ENCODE results near the gene ZBTB42.

Gene ZBTB42

GRCh38 chr14:104795781-104796686, 4.9 kb upstream of the ZBTB42 start:
- peak; percentile 35 for DNase-seq

DNA sequence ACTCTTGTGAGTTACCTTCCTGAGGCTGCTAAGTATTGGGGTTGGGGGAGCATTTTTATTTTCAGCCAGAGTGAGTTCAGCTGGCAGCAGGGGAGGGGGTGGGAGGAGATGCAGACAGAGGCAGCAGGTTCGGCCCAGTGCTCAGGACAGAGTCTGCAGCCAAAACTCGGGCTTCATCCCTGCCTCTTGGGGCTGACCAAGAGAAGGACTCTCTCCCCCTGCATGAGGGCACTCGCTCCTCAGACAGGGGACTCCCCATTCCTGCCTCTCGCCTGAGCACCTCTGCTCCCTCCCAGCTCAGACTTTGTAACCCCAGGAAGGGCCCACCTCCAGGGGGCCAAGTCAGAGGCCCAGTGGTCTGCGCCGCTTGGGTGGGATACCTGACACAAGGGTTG, 4.2 kb upstream of the ZBTB42 start:
- no peak for DNase-seq

DNA sequence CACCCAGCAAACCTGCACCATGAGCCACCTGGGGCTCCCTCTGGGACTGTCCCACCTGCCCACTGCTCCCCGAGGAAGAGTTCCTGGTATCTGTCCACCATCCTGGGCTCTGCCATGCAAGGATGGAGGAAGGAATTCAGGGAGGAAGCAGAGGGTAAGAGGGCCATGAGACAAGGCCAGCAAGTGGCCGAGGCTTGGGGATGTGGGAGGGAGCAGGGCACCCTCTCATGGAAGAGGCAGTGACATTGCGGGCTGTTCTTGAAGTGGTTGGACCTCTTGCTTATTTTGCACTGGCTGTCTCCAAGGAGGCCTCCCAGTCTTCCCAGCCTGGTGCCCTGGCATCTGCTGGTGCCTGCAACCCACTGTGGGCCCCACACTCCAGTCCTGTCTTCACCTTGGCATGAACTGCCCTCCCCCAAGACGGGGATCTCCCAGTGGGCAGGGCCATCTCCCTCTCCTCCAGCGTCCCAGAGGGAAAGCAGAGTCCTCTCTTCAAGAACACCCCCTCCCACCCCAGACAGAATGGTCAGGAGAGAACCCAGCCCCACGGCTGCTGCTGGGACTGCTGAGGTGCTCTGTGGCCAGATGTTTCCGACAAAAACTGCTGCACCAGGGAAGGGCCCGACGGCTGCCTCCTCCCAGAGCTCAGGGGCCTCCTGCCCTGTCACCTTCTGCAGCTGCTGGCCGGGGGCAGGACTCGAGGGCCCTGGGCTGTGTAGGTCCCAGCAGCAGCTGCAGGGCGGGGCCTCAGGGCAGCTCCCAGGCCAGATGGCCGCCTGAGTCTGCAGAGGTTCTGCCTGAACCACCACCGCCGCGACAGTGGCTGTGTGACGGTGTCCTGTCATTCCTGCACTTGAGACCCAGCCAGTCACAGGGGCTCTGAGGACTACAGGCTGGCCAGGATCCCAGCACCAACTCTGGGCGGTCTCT, 3.5 kb upstream of the ZBTB42 start:
- DNase-seq, result no peak

- DNase-seq, result no peak
These were observed 2.3 kb upstream of the ZBTB42 start for GRCh38 chr14:104798300-104799243.

GRCh38 chr14:104799244-104800014, 1.5 kb upstream of the ZBTB42 start:
- DNase-seq, result no peak

DNA sequence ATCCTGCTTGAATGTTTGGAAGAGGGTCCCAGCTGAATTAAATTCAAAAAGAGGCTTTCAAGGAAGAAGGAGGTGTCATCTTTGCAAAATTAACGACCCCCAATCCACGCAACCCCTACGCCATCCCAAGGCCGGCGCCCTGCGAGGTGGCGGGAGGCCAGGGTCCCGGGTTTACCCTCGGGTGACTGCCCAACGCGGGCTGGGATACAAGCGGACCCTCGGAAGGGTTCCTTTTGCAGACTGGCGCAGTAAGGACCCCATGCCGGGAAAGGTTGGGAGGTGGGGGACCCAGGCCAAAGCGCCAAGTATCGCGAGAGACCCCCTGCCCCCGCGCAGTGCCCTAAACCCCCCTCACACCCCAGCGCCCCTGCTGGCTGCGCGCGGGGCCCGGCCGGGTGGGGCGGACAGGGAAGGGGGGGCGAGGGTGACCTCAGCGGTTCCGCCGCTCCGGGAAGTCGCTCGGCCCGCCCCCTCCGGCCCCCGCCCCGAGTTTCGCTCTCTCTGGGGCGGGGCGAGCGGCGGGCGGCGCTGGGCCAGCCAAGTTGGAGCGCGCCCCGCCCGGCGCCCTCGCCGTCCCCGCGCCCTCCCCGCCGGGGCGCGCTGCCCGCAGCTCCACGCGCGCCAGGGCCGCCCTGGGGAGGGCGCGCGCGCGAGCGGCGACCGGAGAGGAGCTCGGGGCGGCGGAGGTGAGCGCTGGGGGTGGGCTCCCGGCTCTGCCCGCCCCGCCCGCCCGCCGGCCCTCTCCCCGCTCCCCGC, 708 bp upstream of the ZBTB42 start:
- peak; percentile 82 for DNase-seq

- no peak for DNase-seq
These were observed 856 bp downstream of the ZBTB42 start for GRCh38 chr14:104801520-104802393.

DNA sequence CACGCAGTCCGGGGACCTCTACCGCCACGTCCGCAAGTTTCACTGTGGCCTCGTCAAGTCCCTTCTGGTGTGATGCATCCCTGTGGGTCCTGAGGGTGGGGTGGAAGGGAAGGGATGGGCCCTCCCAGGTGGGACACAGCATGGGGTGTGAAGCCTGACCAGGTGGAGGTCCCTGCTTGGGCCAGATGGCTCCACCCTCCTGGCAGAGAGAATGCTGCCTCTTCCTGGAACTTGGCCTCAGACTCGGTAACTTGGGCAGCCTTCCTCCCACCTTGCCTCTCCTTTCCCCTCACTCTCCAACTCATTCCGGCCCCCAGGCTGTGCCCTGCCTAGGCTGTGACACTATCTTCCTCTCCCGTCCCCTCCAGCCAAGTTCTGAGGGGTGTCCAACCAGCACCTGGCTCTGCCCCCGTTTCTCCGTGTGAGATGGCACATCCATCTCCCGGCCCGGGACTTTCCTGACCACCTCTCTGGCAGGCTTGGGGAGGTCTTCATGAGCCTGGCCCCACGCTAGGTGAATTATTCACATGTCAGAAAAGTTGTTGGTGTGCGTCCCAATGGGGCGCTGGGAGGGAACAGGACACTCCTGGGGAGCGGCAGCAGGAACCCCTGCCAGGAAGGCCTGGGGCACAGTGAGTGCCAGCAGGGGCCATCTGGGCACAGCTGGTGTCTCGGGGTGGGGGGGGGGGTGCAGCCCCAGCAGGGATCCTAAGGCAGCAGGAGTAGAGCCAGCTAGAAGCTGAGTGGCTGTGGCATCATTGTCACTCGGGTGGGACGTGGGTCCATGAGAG, 1.7 kb downstream of the ZBTB42 start:
- no peak for DNase-seq

GRCh38 chr14:104803280-104803911, 2.5 kb downstream of the ZBTB42 start:
- DNase-seq, result no peak

DNA sequence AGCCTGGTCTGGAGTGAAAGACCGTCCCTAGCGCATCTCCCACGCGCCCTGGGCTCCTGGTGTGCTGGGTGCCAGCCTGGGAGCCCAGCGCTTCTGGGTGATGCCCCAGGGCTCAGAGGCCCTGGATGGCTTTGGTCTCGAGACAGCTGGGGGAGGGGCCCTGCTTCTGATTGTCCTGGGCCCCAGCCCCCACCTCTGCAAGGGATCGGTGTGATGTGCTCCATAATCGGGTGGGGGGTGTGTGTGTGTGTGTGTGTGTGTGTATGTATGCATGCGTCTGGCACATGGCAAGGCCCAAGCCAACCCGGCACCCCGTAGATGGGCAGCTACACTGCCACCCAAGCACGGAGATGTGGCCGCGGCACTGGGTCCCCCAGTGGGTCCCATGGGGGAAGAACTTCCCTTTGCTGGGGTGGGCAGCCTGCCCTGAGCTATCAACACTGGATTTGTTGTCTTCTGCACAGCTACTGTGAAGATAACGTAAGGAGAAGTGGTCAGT, 3.1 kb downstream of the ZBTB42 start:
- no peak for DNase-seq

- DNase-seq, result no peak
These were observed 3.8 kb downstream of the ZBTB42 start for GRCh38 chr14:104804481-104805325.

DNA sequence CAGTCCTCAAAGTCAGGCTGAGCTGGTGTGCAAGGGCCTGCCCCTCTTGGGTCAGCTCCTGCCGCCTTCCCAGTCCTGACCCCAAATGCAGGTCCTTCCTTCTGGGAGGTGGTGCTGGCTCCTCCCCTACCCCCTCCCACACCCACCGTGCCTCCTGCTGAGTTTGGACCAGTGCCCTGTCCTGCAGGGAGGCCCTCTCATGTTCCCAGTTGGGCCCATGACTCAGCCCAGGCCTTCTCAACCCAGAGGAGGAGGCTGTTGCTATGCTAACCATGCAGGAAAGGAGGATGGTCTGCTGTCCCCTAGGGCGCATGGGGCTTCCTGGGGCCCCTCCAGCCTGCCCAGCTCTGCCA, 4.4 kb downstream of the ZBTB42 start:
- no peak for DNase-seq

- DNase-seq, result no peak
These were observed 5.2 kb downstream of the ZBTB42 start for GRCh38 chr14:104805941-104806624.

GRCh38 chr14:104806625-104807465, 5.9 kb downstream of the ZBTB42 start:
- no peak for DNase-seq

DNA sequence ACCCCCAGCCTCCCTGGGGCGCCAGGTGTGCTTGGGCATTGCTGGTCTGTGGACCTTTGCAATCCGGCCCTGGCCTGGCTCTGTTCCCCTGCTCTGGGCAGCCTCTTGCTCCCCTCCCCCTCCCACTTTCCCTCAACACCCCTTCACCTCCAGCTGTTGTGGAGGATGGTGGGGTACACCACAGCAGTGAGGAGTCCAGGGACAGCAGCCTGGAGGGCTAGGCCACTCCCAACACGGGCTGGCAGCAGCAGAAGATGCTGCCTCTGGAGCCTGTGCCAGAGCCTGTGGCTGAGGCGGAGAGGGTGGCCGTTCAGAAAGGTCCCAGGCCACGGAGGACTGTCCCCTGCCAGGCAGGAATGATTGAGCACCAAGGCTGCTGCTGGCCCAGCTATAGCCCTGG, 7.6 kb downstream of the ZBTB42 start:
- DNase-seq, result no peak

GRCh38 chr14:104810316-104810715, 9.4 kb downstream of the ZBTB42 start:
- DNase-seq, result no peak

All from CD4-positive, alpha-beta T cell treated with Interleukin-4 for 4 hours (primary cell).